Cardiac muscle cell (in vitro differentiated cells and primary cell): ENCODE measurements around the gene FCHSD2. TPM values are rescaled to one million over a fixed set of nuclear protein-coding genes. Genes with fewer than 3 reads are reported as not detected.

ENCODE experiments used
- DNase-seq, 2 donors: peaks; one replicate each; pipeline versions ENCODE4 v3.0.0 to v3.0.0-alpha.2; 2010 to 2017; ENCODE audit warnings: low read depth in 1 of 2, low spot score in 1 of 2
- H3K27ac ChIP-seq: fragments of 200-600 bp; sonication (generic); 2 replicates; pipeline ENCODE4 v1.5.1; 2016
- H3K27me3 ChIP-seq: fragments of 200-600 bp; sonication (generic); 2 replicates; pipeline ENCODE4 v1.6.0; 2016; ENCODE audit warnings: control low read depth
- H3K36me3 ChIP-seq: fragments of 200-600 bp; sonication (generic); 2 replicates; pipeline ENCODE4 v1.5.1; 2016; ENCODE audit warnings: control low read depth
- H3K4me1 ChIP-seq: fragments of 200-600 bp; sonication (generic); 2 replicates; pipeline ENCODE4 v1.8.1; 2017; ENCODE audit warnings: low read depth, mild to moderate bottlenecking, mixed run types
- H3K4me3 ChIP-seq: fragments of 200-600 bp; sonication (generic); 2 replicates; pipeline ENCODE4 v1.5.1; 2016; ENCODE audit warnings: mild to moderate bottlenecking
- H3K9me3 ChIP-seq: fragments of 200-600 bp; sonication (generic); 2 replicates; pipeline ENCODE4 v1.5.1; 2017; ENCODE audit warnings: low read depth, mild to moderate bottlenecking, control low read depth
- CTCF ChIP-seq: IDR thresholded peaks from 2 replicates; pipeline ENCODE4 v1.5.1; 2012; ENCODE audit warnings: low read depth, mild to moderate bottlenecking, low read length
- polyA plus RNA-seq: library from polyadenylated mRNA; unstranded; fragments of >200 nt; fragmentation: Nextera tagmentation; extraction: Ambion mirVana; gene quantifications from 2 replicates; pipeline ENCODE4 v1.2.1, GENCODE V29; 2016
- total RNA-seq: library from RNA; depleted of rRNA; stranded (reverse); fragments of >200 nt; gene quantifications from 2 replicates; pipeline ENCODE4 v1.2.3, GENCODE V29; 2016

Gene FCHSD2
- total and polyA plus RNA-seq, 2 experiments from 2014 or later, result 12.3 to 16.9 TPM

GRCh38 chr11:72826191-72826941, 315.8 kb downstream of the FCHSD2 start:
- Histone ChIP-seq H3K4me1 (no peaks in the 10 kb centered on the region), H3K27me3 (no peaks in the 10 kb centered on the region), H3K36me3 (no peaks in the 10 kb centered on the region), H3K4me3 (no peak overlapping the region), H3K27ac (no peak overlapping the region), H3K9me3 (no peaks in the 10 kb centered on the region)
- TF ChIP-seq CTCF, result no peak
- DNase-seq, result no peak

GRCh38 chr11:72825661-72826060, 316.5 kb downstream of the FCHSD2 start:
- H3K36me3 ChIP-seq, result no peaks in the 10 kb centered on the region
- H3K4me1 ChIP-seq, result peaks cover 4% of the 10 kb centered on the region
- no peak overlapping the region for H3K27ac ChIP-seq
- TF ChIP-seq CTCF, result no peak
- no peak for DNase-seq
- no peak overlapping the region for H3K4me3 ChIP-seq
- no peaks in the 10 kb centered on the region for H3K27me3 ChIP-seq
- H3K9me3 ChIP-seq, result no peaks in the 10 kb centered on the region

- Histone ChIP-seq H3K4me1 (peaks cover 4% of the 10 kb centered on the region), H3K9me3 (no peaks in the 10 kb centered on the region), H3K36me3 (no peaks in the 10 kb centered on the region), H3K27me3 (no peaks in the 10 kb centered on the region), H3K4me3 (no peak overlapping the region), H3K27ac (no peak overlapping the region)
- no peak for DNase-seq
- TF ChIP-seq CTCF, result no peak
Observed at GRCh38 chr11:72824811-72825505, 317.2 kb downstream of the FCHSD2 start.

- Histone ChIP-seq H3K9me3 (no peaks in the 10 kb centered on the region), H3K27me3 (no peaks in the 10 kb centered on the region), H3K27ac (no peak overlapping the region), H3K4me1 (peaks cover 4% of the 10 kb centered on the region), H3K4me3 (no peak overlapping the region), H3K36me3 (no peaks in the 10 kb centered on the region)
- TF ChIP-seq CTCF, result no peak
- DNase-seq, result no peak
Observed at GRCh38 chr11:72824020-72824419, 318.1 kb downstream of the FCHSD2 start.

- no peak for TF ChIP-seq CTCF
- Histone ChIP-seq H3K4me3 (no peak overlapping the region), H3K27me3 (no peaks in the 10 kb centered on the region), H3K9me3 (no peaks in the 10 kb centered on the region), H3K27ac (no peak overlapping the region), H3K36me3 (no peaks in the 10 kb centered on the region), H3K4me1 (peaks cover 4% of the 10 kb centered on the region)
- DNase-seq, result no peak
Observed at GRCh38 chr11:72823105-72823804, 318.9 kb downstream of the FCHSD2 start.
